Measurements from ENCODE around the gene WDR73.
"Not testable (repeated sequence)": the region's sequence is repeated elsewhere in the genome, so short reads cannot be mapped to it uniquely, and the experiment has no call there.

WDR73 gene

GRCh38 chr15:84657748-84658079 lies 3.6 kb upstream of the WDR73 start:
- DNase-seq (ENCODE audit: low spot score) = no peak

- no peak for DNase-seq (ENCODE audit: low spot score)
Measured at GRCh38 chr15:84656972-84657371, 2.9 kb upstream of the WDR73 start.

- DNase-seq (ENCODE audit: low spot score) = peak; percentile 85
Measured at GRCh38 chr15:84654689-84655453, 788 bp upstream of the WDR73 start.

GRCh38 chr15:84653584-84653909 lies 536 bp downstream of the WDR73 start:
- no peak for DNase-seq (ENCODE audit: low spot score)

- DNase-seq (ENCODE audit: low spot score) = no peak
Measured at GRCh38 chr15:84649706-84650105, 4.4 kb downstream of the WDR73 start.

GRCh38 chr15:84648539-84648938 lies 5.5 kb downstream of the WDR73 start:
- no peak for DNase-seq (ENCODE audit: low spot score)

- no peak for DNase-seq (ENCODE audit: low spot score)
Measured at GRCh38 chr15:84647726-84648125, 6.4 kb downstream of the WDR73 start.

GRCh38 chr15:84645997-84646396 lies 8.1 kb downstream of the WDR73 start:
- DNase-seq (ENCODE audit: low spot score) = no peak

GRCh38 chr15:84645496-84645895 lies 8.6 kb downstream of the WDR73 start:
- no peak for DNase-seq (ENCODE audit: low spot score)

GRCh38 chr15:84643838-84644237 lies 10.2 kb downstream of the WDR73 start:
- DNase-seq (ENCODE audit: low spot score) = no peak

GRCh38 chr15:84642640-84643039 lies 11.4 kb downstream of the WDR73 start:
- DNase-seq (ENCODE audit: low spot score) = not testable (repeated sequence)

- DNase-seq (ENCODE audit: low spot score) = not testable (repeated sequence)
Measured at GRCh38 chr15:84641871-84642270, 12.2 kb downstream of the WDR73 start.

- peak; percentile 72 for DNase-seq (ENCODE audit: low spot score)
Measured at GRCh38 chr15:84638103-84638502, 16.0 kb downstream of the WDR73 start.

GRCh38 chr15:84634228-84634837 lies 19.8 kb downstream of the WDR73 start:
- no peak for DNase-seq (ENCODE audit: low spot score)

GRCh38 chr15:84633311-84634227 lies 20.5 kb downstream of the WDR73 start:
- DNase-seq (ENCODE audit: low spot score) = peak; percentile 71

- peak; percentile 31 for DNase-seq (ENCODE audit: low spot score)
Measured at GRCh38 chr15:84631706-84632272, 22.3 kb downstream of the WDR73 start.

GRCh38 chr15:84629033-84629432 lies 25.1 kb downstream of the WDR73 start:
- DNase-seq (ENCODE audit: low spot score) = no peak

- DNase-seq (ENCODE audit: low spot score) = no peak
Measured at GRCh38 chr15:84625123-84625522, 29.0 kb downstream of the WDR73 start.

- DNase-seq (ENCODE audit: low spot score) = no peak
Measured at GRCh38 chr15:84624359-84624758, 29.7 kb downstream of the WDR73 start.

GRCh38 chr15:84621358-84621979 lies 32.6 kb downstream of the WDR73 start:
- no peak for DNase-seq (ENCODE audit: low spot score)

GRCh38 chr15:84620626-84621025 lies 33.5 kb downstream of the WDR73 start:
- DNase-seq (ENCODE audit: low spot score) = no peak

GRCh38 chr15:84616235-84616634 lies 37.8 kb downstream of the WDR73 start:
- no peak for DNase-seq (ENCODE audit: low spot score)

All from kidney tubule cell (primary cell).